Neural progenitor cell (in vitro differentiated cells): ENCODE measurements around the gene THSD4.

ENCODE experiments used
- EZH2phosphoT487 ChIP-seq: fragments of 200-600 bp; sonication (generic); IDR thresholded peaks from 2 replicates; pipeline ENCODE4 v1.6.1; 2017; ENCODE audit warnings: antibody characterized with exemption
- TF ChIP-seq, protein P1 (sequence below): fragments of 200-600 bp; sonication (generic); IDR thresholded peaks from 2 replicates; pipeline ENCODE4 v1.5.1; 2017; ENCODE audit warnings: antibody characterized with exemption, mild to moderate bottlenecking

DNA sequence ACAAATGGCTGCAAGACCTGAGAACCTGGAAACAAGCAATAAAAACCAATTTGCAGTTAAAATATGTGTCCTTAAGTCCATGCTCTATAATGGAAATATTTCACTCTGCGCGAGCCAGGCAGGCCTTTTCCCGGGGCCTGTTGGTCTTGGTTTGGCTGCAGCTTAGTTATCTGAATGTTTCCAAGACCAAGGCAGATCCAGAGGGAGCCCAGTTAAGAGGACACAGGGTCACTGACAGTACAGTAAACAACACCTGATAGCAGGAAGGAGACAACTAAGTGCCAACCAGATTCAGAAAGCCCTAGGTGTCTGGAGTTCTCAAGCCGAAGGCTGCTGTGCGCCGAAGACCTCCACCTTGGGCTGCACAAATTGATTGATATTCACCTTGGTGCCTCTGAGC lies 32.8 kb downstream of the THSD4 start:
- TF ChIP-seq EZH2phosphoT487: no peak
- TF ChIP-seq, protein P1, sequence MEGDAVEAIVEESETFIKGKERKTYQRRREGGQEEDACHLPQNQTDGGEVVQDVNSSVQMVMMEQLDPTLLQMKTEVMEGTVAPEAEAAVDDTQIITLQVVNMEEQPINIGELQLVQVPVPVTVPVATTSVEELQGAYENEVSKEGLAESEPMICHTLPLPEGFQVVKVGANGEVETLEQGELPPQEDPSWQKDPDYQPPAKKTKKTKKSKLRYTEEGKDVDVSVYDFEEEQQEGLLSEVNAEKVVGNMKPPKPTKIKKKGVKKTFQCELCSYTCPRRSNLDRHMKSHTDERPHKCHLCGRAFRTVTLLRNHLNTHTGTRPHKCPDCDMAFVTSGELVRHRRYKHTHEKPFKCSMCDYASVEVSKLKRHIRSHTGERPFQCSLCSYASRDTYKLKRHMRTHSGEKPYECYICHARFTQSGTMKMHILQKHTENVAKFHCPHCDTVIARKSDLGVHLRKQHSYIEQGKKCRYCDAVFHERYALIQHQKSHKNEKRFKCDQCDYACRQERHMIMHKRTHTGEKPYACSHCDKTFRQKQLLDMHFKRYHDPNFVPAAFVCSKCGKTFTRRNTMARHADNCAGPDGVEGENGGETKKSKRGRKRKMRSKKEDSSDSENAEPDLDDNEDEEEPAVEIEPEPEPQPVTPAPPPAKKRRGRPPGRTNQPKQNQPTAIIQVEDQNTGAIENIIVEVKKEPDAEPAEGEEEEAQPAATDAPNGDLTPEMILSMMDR: no peak
